Stimulated activated CD4-positive, alpha-beta T cell treated with anti-CD3 and anti-CD28 coated beads, TNF-alpha, amount 100 ng/mL, for 48 hours (primary cell): ENCODE measurements around the gene SIX1.

Experiments used
- DNase-seq, 3 donors: peaks; one replicate each; pipeline ENCODE4 v3.0.0-alpha.2; 2020; ENCODE audit warnings: low read depth in 3 of 3

The SIX1 gene

DNA sequence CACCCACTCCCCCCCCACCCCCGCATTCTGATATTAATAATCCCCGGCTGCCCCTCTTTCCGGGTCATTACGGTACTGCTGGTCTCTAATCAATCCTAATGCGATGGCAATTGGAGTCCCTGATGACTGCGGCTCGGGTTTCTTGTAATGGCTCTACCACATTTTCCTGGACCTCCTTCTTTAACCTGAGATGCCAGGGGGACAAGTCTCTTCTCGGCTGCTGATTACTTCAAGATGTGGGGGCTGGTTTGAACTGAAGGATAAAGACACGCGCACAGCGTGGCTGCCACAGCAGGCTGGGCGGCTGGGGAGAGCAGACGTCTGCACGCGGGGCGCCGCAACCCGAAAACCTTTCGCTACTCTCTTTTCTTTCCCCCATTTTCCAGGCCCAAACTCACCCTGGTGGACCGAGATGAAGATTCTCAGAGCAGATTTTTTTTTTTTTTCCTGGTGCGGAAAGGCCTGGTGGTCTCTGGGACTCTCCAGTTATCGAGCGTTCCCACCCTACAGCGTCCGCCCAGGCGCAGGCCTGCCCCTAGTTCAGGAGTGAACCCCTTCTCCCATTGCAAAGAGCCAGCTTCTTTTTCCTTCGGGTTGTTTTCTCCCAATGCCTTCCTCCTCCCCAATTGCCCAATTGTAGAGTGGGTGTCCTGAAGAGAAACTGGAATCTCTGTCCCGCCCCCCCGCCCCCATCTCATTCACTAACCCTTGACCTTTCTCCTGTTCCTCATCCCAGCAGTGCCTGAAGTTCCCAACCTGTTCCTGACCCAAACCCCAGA lies 6.0 kb upstream of the SIX1 start:
- DNase-seq, result no peak

- no peak for DNase-seq
Observed at GRCh38 chr14:60654334-60654821, 5.1 kb upstream of the SIX1 start.

GRCh38 chr14:60653701-60654161 lies 4.5 kb upstream of the SIX1 start:
- DNase-seq, result no peak

- no peak for DNase-seq
Observed at GRCh38 chr14:60652674-60653651, 3.7 kb upstream of the SIX1 start.

DNA sequence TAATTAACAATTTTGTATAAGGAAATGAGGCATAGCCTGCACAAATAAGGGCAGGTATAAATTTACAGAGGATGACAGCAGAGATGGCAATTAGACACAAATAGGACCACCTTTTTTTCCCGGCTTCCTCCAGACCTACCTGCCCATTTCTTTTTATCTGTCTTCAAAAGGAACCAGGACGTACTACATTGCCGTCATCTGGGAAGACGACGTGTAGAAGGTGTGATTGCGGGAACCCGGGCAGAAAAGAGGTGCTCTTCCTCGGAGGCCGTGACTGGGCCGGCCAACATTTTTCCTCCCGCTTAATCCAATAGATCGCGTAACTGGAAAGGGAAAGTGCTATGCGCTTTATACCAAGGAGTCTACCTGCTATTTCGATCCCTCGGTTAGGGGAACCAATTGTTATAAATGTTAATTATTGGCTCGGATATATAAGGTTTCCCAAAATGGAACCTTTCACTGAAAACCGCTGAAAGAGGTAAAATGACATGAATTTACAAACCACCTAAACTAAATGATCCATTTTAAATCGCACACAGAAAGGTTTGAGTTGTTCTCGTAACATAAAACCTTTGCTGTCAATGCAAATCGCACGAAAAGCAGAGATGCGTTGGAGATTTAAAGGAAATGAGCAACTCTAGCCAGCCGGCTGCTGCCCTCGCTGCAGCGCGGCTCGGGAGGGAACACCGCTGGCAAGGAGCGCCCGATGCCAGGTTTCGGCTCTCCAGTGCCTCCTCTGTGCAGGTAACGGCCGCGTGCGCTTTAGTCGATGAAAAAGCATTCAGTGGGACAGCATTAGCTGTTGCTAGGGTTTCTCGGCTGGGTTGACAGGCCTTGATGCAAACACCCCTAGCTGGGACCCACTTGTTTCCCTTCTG lies 2.8 kb upstream of the SIX1 start:
- no peak for DNase-seq

- no peak for DNase-seq
Observed at GRCh38 chr14:60651086-60651795, 2.0 kb upstream of the SIX1 start.

DNA sequence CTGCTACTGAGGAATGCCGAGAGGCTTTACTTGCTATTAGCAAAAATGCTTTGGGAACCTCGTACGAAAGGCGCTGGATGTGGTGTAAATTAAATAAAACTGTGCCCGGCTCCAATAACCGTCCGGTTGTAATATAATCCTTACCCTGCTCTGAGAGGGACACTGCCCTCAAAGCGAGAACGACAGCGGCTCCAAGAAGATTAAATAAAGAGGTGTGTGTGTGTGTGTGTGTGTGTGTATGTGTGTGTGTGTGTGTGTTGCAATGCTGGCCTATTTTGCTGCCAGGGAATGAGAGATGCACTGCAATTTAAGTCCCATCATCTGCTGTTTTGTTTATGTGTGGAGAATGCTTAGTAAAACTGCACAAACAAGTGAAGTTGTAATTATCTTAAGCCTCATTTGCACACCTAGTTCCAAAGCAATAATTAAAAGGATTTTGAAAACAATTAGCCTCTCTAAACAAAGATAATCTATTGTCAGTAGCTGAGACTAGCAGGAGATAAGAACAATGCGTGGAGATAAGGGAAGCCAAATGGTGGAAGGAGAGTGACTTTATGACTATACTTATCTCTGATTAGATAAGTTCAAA lies 1.2 kb upstream of the SIX1 start:
- no peak for DNase-seq

DNA sequence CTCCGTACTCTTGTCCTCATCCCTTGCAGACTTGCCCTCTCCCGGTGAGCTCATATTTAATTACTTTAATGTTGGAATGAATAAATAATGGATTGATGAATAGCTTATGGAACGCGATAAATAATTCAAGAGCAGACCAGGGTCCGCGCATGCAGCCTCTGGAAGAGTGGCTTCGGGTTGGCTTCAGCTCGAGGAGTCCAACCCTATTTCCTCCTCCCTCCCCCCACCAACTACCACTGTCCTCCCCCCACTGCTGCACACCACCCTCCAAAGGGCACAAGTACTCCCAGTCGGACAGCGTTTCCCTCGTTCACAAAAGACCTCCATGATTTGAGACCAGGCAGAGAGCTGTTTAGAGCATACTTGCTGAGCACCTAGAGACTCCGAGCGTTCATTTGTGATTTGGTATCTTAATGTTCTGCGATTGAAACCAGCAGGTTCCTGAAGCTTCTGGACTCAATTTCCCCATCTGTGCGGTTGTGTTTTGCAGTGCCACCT lies 647 bp upstream of the SIX1 start:
- DNase-seq, result no peak

GRCh38 chr14:60648249-60648933 lies 886 bp downstream of the SIX1 start:
- DNase-seq, result no peak

GRCh38 chr14:60647837-60648248 lies 1.4 kb downstream of the SIX1 start:
- no peak for DNase-seq

GRCh38 chr14:60647081-60647836 lies 2.0 kb downstream of the SIX1 start:
- DNase-seq, result no peak

DNA sequence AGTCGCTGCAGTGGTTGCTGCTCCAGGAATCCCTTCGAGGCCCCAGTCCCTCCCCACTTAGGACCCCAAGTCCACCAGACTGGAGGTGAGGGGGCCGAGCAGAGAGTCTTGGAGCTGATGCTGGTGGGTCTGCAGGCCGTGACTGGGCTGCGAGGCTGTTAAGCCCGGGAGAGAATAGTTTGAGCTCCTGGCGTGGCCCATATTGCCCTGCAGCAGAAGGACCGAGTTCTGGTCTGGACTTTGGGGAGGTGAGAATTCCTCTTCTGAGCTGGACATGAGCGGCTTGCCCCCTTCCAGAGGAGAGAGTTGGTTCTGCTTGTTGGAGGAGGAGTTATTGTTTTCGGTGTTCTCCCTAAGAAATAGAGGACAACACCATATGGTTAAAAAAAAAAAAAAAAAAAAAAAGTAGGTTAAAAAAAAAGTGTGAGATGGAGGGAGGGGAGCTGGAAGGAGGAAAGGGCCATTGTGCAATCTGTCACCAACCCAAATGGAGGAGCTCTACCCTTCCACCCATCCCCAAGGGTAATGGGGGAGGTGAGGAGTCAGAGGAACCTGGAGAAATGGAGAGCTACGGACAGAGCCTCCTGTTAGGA lies 3.0 kb downstream of the SIX1 start:
- no peak for DNase-seq

DNA sequence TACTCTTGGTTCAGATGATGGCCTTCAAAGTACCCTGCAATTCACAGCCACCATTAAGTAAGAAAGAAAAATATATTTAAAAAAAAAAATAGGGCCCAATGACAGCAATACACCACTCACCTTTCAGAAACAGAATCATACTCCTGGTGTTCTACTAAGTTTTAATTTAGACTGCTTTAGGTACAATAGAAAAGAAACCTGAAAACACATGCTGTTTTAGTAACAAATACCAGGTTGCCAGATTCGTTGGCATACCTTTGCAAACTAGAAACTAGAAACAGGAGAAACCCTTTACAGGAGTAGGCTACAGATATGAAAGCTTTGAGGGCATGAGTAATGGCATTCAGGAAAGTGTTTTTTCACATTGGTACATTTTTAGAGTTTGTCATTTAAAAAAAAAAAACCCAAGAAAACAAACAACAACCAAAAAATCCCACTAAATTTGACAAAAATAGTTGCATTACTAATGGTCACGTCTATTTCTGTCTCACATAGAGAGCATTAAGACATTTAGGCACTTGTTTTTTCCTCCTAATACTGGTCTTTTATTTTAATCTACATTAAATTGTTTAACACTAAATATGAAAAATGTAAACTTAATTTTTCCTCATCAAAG lies 4.0 kb downstream of the SIX1 start:
- no peak for DNase-seq

DNA sequence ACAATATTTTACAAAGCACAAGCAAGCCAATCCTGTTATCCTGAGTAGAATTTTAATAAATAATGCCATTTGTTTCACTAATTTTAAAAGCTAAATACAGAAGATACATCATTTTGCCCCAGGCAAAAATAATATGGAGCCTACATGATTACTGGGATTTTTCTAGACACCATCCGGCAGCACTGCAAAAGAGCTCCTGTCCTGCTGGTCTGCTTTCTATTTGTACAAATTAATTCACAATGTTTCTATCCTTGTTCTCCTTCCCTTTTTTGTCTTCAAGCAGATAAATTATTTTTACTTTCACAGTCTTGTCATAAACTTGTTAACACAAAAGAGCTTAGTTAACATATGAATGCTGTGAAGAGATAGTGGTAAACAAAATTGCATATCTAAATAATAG lies 4.6 kb downstream of the SIX1 start:
- no peak for DNase-seq

- DNase-seq, result no peak
Observed at GRCh38 chr14:60643463-60644314, 5.6 kb downstream of the SIX1 start.

DNA sequence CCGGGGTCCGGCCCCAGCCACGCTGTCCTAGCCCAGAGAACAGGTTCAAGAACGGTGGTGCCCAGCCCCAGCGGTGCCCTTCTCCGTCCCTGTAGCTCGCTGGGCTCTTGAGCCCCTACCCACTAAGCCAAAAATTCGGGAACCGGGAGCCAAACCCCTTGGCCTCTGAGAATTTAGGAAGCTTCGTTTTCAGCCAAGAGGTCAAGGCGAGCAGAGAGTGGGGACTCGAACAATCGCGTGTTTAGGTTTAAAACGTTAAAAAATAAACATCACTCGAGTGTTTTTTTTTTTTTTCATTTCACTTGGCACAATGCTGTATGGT lies 6.2 kb downstream of the SIX1 start:
- DNase-seq, result no peak
